Activated T-cell treated with anti-CD3 and anti-CD28 coated beads for 4 hours (primary cell): ENCODE results near the gene ABHD4.
"Not testable (repeated sequence)": the region's sequence is repeated elsewhere in the genome, so short reads cannot be mapped to it uniquely, and the experiment has no call there.

Source experiments
- DNase-seq: peaks from one replicate; pipeline ENCODE4 v3.0.0-alpha.2; 2020

The ABHD4 gene

GRCh38 chr14:22598099-22598895, at the start of gene ABHD4:
ABHD4 (plus strand) TSS chr14:22598300; CDS start chr14:22598307, 7 bp downstream.
- DNase-seq: peak; percentile 22

GRCh38 chr14:22549324-22549962, 48.7 kb upstream of the ABHD4 start:
- no peak for DNase-seq

GRCh38 chr14:22549981-22550673, 48.0 kb upstream of the ABHD4 start:
- no peak for DNase-seq

GRCh38 chr14:22551605-22551997, 46.5 kb upstream of the ABHD4 start:
- DNase-seq: no peak

- DNase-seq: no peak
Measured at GRCh38 chr14:22552001-22552826, 45.9 kb upstream of the ABHD4 start.

GRCh38 chr14:22552827-22553076, 45.3 kb upstream of the ABHD4 start:
- no peak for DNase-seq

GRCh38 chr14:22553445-22553844, 44.7 kb upstream of the ABHD4 start:
- DNase-seq: no peak

GRCh38 chr14:22553861-22554497, 44.1 kb upstream of the ABHD4 start:
- DNase-seq: not testable (repeated sequence)

GRCh38 chr14:22554498-22555383, 43.4 kb upstream of the ABHD4 start:
- no peak for DNase-seq

- peak; percentile 61 for DNase-seq
Measured at GRCh38 chr14:22555384-22556011, 42.6 kb upstream of the ABHD4 start.

- DNase-seq: peak; percentile 96
Measured at GRCh38 chr14:22556021-22556989, 41.8 kb upstream of the ABHD4 start.

- peak; percentile 92 for DNase-seq
Measured at GRCh38 chr14:22556990-22557623, 41.0 kb upstream of the ABHD4 start.

GRCh38 chr14:22557846-22558220, 40.3 kb upstream of the ABHD4 start:
- no peak for DNase-seq

- no peak for DNase-seq
Measured at GRCh38 chr14:22558221-22558913, 39.7 kb upstream of the ABHD4 start.

- DNase-seq: no peak
Measured at GRCh38 chr14:22559041-22559440, 39.1 kb upstream of the ABHD4 start.

GRCh38 chr14:22560662-22561365, 37.3 kb upstream of the ABHD4 start:
- no peak for DNase-seq

GRCh38 chr14:22561366-22561660, 36.8 kb upstream of the ABHD4 start:
- DNase-seq: no peak
